HepG2 (cell line): ENCODE measurements around the gene QTRT2. TPM values are rescaled to one million over a fixed set of nuclear protein-coding genes. Genes with fewer than 3 reads are reported as not detected.

Experiments
- BRD4 ChIP-seq: sonication (generic); formaldehyde crosslinking; IDR thresholded peaks from 2 replicates; pipeline ENCODE4 v1.4.0; 2020; ENCODE audit warnings: missing genetic modification reagents
- CEBPG ChIP-seq: IDR thresholded peaks from 2 replicates; pipeline ENCODE4 v1.6.1; 2016
- CHCHD3 ChIP-seq: sonication (generic); formaldehyde crosslinking; IDR thresholded peaks from 2 replicates; pipeline ENCODE4 v1.8.0; 2022; ENCODE audit warnings: mild to moderate bottlenecking, missing genetic modification reagents, moderate library complexity
- GRHL1 ChIP-seq: sonication (generic); formaldehyde crosslinking; conservative IDR thresholded peaks from 2 replicates; pipeline ENCODE4 v1.8.0; 2022; ENCODE audit warnings: missing genetic modification reagents
- HOXD1 ChIP-seq: sonication (generic); formaldehyde crosslinking; IDR thresholded peaks from 2 replicates; pipeline ENCODE4 v1.5.0; 2020; ENCODE audit warnings: missing genetic modification reagents
- MXD4 ChIP-seq: IDR thresholded peaks from 2 replicates; pipeline ENCODE4 v1.6.1; 2016; ENCODE audit warnings: mild to moderate bottlenecking, missing biosample characterization, missing genetic modification reagents
- NCOA5 ChIP-seq: sonication (generic); formaldehyde crosslinking; IDR thresholded peaks from 2 replicates; pipeline ENCODE4 v1.4.0; 2020; ENCODE audit warnings: missing genetic modification reagents
- PHF21A ChIP-seq: sonication (generic); formaldehyde crosslinking; IDR thresholded peaks from 2 replicates; pipeline ENCODE4 v1.5.0; 2020; ENCODE audit warnings: mild to moderate bottlenecking, missing genetic modification reagents
- PRDM4 ChIP-seq: sonication (generic); formaldehyde crosslinking; IDR thresholded peaks from 2 replicates; pipeline ENCODE4 v1.9.0; 2021; ENCODE audit warnings: missing genetic modification reagents, borderline replicate concordance
- SRF ChIP-seq: IDR thresholded peaks from 2 replicates; pipeline ENCODE4 v1.6.1; 2011; ENCODE audit warnings: mild to moderate bottlenecking, low read depth, low read length, moderate library complexity
- TCF12 ChIP-seq, 2 experiments: fragments of 450-650 bp in 1 of 2; sonication (generic) in 1 of 2; formaldehyde crosslinking in 1 of 2; IDR thresholded peaks; 2 replicates each; pipeline versions ENCODE4 v1.6.1 to v1.8.0; 2017 to 2022; ENCODE audit warnings: antibody characterized with exemption in 1 of 2, mild to moderate bottlenecking in 1 of 2, missing genetic modification reagents in 1 of 2, moderate library complexity in 1 of 2
- ZBTB38 ChIP-seq: sonication (generic); formaldehyde crosslinking; IDR thresholded peaks from 2 replicates; pipeline ENCODE4 v1.5.1; 2020; ENCODE audit warnings: mild to moderate bottlenecking, missing genetic modification reagents
- ZBTB39 ChIP-seq: sonication (generic); formaldehyde crosslinking; IDR thresholded peaks from 2 replicates; pipeline ENCODE4 v1.5.0; 2020; ENCODE audit warnings: missing genetic modification reagents
- ZNF317 ChIP-seq: sonication (generic); formaldehyde crosslinking; IDR thresholded peaks from 2 replicates; pipeline ENCODE4 v1.5.0; 2020; ENCODE audit warnings: mild to moderate bottlenecking, missing genetic modification reagents
- ZNF550 ChIP-seq: sonication (generic); formaldehyde crosslinking; IDR thresholded peaks from 2 replicates; pipeline ENCODE4 v1.4.0; 2020; ENCODE audit warnings: mild to moderate bottlenecking, missing genetic modification reagents, borderline replicate concordance
- ZNF558 ChIP-seq: sonication (generic); formaldehyde crosslinking; IDR thresholded peaks from 2 replicates; pipeline ENCODE4 v1.9.0; 2022; ENCODE audit warnings: mild to moderate bottlenecking, missing genetic modification reagents, borderline replicate concordance
- ZNF678 ChIP-seq: sonication (generic); formaldehyde crosslinking; IDR thresholded peaks from 2 replicates; pipeline ENCODE4 v1.4.0; 2020; ENCODE audit warnings: mild to moderate bottlenecking, missing genetic modification reagents
- ZNF691 ChIP-seq: sonication (generic); formaldehyde crosslinking; IDR thresholded peaks from 2 replicates; pipeline ENCODE4 v1.4.0; 2020; ENCODE audit warnings: missing genetic modification reagents, low read depth, mild to moderate bottlenecking, borderline replicate concordance
- ZNF782 ChIP-seq: sonication (generic); formaldehyde crosslinking; IDR thresholded peaks from 2 replicates; pipeline ENCODE4 v1.4.0; 2020; ENCODE audit warnings: missing genetic modification reagents, mild to moderate bottlenecking, borderline replicate concordance
- ZNF790 ChIP-seq: sonication (generic); formaldehyde crosslinking; IDR thresholded peaks from 2 replicates; pipeline ENCODE4 v1.8.0; 2022; ENCODE audit warnings: missing genetic modification reagents, mild to moderate bottlenecking, borderline replicate concordance
- polyA plus RNA-seq, 8 experiments: library from polyadenylated mRNA; depleted of rRNA in 3 of 8; stranded (reverse) in 7 of 8; unstranded in 1 of 8; fragments of >200 nt; fragmentation: Illumina TruSeq in 4 of 8; extraction: Trizol in 4 of 8; gene quantifications; 2 replicates each; pipeline versions ENCODE4 v1.2.1 to v1.2.3, GENCODE V29; 2011 to 2016; ENCODE audit warnings: low read depth in 4 of 8, missing spikeins in 1 of 8, mixed read lengths in 1 of 8; ENCODE audit not compliant: insufficient read depth in 1 of 8
- total RNA-seq, 5 experiments: library from RNA; depleted of rRNA; stranded (reverse); fragments of >200 nt; fragmentation: Illumina TruSeq; extraction: Trizol; gene quantifications; 2 replicates each; pipeline ENCODE4 v1.2.3, GENCODE V29; 2016; ENCODE audit warnings: low read depth in 1 of 5

Gene QTRT2
- total and polyA plus RNA-seq, 2 of the 13 experiments (the other 11 are each of a cell fraction or from before 2014, with no cell fraction given) = 7.1 to 33.4 TPM

- TF ChIP-seq PRDM4 = 0 out of 2 replicates have a peak, but pooled peaks have one; percentile 21
- no peak for TF ChIP-seq ZBTB38 (CRISPR knock-in tag)
- TF ChIP-seq ZBTB39 (CRISPR knock-in tag) = no peak
- TF ChIP-seq ZNF678 (CRISPR knock-in tag) = no peak
- TF ChIP-seq SRF = peak; percentile 69
- TF ChIP-seq ZNF790 = no peak
- no peak for TF ChIP-seq GRHL1 (CRISPR knock-in tag)
- TF ChIP-seq PHF21A (CRISPR knock-in tag) = peak; percentile 92
- TF ChIP-seq MXD4 = peak; percentile 97
- no peak for TF ChIP-seq ZNF550 (CRISPR knock-in tag)
- TF ChIP-seq NCOA5 (CRISPR knock-in tag) = no peak
- peak; percentile 87; the same call in 1 of the 2 replicates for TF ChIP-seq ZNF558 (CRISPR knock-in tag)
- 0 out of 2 replicates have a peak, but pooled peaks have one; percentile 37 for TF ChIP-seq HOXD1 (CRISPR knock-in tag)
- TF ChIP-seq ZNF317 = peak; percentile 63; the same call in 1 of the 2 replicates
- TF ChIP-seq TCF12 (IDR thresholded peaks at IDR 0.05) = no peak
- no peak for TF ChIP-seq TCF12 (CRISPR knock-in tag; IDR thresholded peaks at IDR 0.05)
- TF ChIP-seq CHCHD3 (CRISPR knock-in tag) = no peak
- no peak for TF ChIP-seq ZNF691 (CRISPR knock-in tag)
- TF ChIP-seq CEBPG (CRISPR knock-in tag) = peak; percentile 75
- peak; percentile 1; the same call in 1 of the 2 replicates for TF ChIP-seq ZNF782
- TF ChIP-seq BRD4 (CRISPR knock-in tag) = peak; percentile 68; the same call in 1 of the 2 replicates
Measured at GRCh38 chr3:114056130-114057010, at the start of gene QTRT2, which contains the start of gene CCDC191 (continued).
